HG03457 (cell line): ENCODE results near the gene INSIG1.
A peak's percentile ranks its signal among the peaks of the same experiment; 100 is the strongest.

Experiments
- ATAC-seq: cut with Tn5 transposase; IDR thresholded peaks from one replicate; pipeline ENCODE4 v1.9.1; 2021; ENCODE audit warnings: moderate number of reproducible peaks; ENCODE audit not compliant: unreplicated experiment

INSIG1 gene

DNA sequence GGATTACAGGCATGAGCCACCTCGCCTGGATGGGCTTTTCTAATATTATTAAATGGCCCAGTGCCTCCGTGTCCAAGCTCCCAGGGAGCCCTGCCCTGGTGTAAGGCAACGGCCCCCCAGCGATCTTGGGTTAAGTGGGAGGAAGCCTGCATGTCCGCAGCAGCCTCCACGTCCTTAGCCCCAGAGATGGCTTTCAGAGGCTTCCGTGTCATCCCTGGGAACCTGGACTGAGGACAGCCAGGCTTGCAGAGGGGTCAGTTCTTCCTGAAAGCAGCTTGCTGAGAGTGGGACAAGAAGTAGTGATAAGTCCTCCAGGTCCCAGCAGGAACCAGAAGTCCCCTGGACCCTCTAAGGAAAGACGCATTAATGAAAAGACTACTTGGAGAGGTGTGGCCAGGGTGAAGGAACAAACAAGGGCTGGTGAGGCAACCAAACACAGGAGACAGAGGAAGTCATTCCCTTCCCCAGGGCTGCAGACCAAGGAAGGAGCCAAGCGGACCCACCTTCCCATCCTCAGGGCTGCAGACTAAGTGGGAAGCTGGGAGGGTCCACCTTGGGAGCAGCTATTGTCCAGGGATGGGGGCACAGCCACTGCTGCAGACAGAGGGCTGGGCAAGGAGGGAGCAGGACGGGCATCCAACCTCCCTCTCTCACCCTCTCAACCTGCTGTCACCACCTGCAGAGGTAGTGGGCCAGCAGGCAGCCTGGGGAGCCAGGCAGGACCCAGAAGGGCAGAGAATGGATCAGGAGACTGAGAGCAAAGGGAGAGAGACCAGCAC, 13.0 kb upstream of the INSIG1 start:
- ATAC-seq, result no peak

DNA sequence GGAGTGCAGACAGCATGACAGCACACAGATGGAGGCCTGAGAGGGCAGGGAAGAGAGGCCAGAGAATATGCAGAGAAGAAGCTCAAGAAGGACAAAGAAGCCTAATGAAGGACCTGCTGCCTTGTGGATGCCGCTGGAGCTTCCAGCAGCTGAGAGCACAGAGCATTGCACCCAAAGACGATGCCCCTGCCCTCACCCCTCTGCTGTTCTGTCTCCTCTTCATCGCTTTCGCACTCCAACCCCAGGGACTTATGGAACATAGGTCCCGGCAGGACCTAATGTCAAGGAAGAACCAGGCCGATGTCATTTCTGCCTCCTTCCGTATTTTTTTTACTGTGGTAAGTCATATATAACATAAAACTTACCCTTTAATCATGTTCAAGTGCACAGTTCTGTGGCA, 12.3 kb upstream of the INSIG1 start:
- ATAC-seq, result no peak

DNA sequence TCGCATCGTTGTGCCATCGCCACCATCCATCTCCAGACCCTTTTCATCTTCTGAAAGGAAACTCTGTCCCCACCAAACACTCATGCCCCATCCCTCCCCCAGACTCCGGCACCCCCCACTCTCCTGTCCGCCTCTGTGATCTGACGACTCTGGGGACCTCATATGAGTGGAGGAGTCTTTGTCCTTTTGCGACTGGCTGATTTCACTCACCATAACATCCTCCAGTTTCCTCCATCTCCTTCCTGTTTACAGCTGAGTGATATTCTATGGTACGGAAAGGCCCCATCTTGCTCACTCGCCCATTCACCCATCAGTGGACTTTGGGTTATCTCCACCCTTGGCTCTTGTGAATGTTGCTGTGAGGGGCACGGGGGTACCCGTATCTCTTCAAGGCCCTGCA, 11.8 kb upstream of the INSIG1 start:
- no peak for ATAC-seq

DNA sequence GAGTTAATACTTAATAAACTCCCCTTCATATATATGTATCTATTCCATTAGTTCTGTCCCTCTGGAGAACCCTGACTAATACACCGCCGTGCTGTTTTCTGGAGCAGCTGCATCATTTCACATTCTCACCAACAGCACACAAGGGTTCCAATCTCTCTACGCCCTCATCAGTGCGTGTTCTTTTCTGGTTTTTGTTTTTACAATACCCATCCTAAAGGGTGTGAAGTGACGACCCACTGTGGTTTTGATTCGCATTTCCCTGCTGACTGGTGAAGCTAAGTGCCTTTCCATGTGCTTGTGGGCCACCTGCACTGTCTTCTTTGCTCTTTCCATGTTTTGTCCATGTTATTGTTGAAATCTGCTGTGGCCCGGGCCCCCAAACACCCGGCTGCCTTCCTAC, 11.0 kb upstream of the INSIG1 start:
- no peak for ATAC-seq

DNA sequence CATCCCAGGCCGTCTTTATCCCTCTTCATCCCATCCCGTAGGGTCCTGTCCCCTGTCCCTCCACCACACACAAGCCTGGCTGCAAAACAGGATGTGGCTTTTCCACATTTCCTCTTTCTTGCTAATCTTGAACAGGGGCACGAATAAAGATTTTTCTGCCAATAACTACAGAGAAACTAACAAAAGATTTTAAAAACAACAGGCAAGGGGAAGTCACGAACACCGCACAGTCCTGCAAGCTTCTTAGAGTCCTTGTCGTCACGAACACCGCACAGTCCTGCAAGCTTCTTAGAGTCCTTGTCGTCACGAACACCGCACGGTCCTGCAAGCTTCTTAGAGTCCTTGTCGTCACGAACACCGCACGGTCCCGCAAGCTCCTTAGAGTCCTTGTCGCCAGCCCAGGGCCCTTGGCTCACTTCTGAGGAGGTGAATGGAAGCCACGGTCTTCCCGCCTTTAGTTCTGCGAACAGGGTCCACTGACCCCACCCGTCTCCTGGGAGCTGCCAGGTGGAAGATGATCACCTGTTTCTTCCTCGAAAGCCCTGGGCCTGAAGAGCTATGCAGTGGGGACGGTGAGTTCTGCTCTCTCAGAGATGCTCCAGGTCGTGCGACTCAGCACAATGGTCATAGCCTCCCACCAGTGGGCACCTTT, 10.3 kb upstream of the INSIG1 start:
- ATAC-seq, result no peak

DNA sequence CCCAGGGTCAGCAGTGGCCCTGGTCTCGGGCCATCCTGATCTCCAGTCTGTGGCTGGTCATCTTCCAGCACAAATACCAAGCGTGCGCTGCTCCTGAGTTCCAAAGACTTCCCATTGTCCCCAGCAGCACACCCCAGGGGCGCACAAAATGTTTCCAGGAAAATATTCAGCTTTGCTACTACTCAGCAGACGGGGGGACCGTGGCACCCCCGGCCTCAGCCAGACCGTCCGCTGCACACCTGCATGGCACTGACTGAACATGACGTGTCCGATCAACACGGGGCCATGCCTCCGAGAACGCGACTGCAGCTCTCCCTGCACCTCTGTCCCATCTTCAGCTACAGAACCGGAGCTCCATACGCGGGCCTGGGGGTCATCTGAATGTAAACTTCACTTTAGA, 9.6 kb upstream of the INSIG1 start:
- no peak for ATAC-seq

DNA sequence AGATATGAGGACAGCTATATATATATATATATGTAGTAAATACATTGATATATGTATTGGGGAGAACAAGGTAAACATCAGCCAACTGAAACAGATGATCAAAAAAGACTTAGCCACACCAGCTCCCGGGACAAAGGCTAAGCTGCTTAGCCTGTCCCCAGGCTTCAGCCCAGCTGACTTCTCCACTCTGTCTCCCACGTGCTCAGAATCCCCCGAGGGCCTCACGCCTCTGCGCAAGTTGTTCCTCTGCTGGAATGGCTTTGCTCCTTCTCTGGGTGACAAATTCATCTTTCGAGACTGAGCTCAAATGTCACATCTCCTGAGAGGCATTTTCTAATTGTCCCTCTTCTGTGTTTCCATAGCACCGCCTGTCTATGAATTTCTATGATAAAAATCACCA, 8.6 kb upstream of the INSIG1 start:
- ATAC-seq, result no peak

DNA sequence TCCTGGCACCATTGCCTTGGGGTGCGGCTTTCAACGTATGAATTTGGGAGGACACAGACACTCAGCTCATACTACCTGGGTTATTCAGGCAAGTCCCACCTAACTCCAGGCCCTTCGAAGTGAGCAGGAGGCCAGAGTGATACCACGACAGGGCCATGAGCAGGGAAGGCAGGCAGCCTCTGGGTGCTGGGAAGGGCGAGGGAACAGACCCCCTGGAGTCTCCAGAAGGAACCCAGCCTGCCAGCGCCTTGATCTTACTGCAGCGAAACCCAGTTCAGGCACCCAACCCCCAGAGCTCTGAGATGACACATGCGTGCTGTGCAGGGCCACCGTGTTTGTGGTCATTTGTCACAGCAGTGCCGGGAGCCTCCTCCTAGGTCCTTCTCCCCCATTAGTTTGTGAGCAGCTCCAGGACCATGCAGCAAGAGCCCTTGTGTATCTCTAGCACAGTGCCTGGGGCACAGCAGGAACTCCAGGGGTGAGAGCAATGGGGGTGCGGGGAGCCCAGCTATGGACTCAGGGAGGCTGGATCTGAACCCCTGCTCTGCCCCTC, 7.7 kb upstream of the INSIG1 start:
- no peak for ATAC-seq

DNA sequence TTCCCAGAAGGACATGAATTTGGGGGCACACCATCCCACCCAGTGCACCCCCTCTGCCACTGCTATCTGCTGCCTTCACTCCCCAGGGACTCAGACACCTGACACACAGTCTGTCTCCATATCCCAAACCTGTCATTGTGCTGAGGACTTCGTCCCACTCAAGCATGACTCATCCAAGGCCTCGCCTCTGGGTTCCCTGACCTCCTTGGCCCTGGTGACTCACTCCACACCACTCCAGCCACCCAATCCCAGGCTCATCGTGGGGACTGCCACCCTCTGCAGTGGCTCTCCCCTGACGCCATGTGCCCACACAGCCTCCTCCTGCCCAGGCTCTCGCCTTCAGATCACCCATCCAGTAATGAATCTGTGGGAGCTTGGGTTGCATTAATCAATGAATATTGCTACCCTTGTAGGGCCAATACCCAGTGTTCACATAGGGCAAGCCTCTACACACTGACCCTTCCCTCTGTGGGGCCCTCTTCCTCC, 6.6 kb upstream of the INSIG1 start:
- ATAC-seq, result no peak

DNA sequence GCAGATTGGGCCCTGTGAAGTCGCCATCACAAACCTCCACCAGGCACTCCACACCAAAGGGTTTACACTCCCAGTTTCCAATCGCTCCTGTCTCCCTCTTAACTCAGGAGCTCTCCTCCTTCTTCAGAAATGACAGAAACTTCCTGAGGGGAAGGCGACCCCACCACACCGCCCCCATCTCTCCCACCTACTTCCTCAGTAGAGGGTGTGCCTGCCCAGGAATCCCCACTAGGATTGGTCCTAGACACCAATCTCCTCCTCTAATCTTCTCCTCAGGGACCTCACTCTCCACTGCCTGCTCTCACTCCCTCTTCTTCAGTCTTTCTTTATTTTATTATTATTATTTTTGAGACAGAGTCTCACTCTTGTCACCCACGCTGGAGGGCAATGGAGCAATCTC, 5.9 kb upstream of the INSIG1 start:
- ATAC-seq, result no peak

DNA sequence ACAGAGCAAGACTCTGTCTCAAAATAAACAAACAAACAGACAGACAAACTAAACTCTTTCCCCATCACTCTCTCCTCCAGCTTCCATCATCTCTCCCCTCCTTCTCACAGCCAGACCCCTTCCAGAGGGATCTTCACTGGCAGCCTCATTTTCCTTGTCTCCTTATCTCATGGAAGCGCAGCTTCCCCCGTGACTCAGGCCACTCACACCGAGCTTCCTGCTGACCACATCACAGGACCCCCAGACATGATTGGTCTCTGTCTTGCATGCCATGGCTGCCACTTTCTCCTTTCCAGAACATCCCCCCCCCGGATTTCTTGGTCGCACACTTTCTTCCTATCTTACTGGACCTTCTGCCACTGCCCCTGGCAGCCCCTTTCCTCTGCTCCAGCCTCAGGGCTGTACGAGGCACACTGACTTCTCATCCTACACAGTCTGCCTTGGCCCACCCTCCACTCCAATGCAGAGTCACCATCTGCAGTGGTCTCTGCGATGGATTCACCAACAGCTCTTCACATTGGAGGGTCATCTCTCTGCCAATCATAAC, 4.9 kb upstream of the INSIG1 start:
- no peak for ATAC-seq

DNA sequence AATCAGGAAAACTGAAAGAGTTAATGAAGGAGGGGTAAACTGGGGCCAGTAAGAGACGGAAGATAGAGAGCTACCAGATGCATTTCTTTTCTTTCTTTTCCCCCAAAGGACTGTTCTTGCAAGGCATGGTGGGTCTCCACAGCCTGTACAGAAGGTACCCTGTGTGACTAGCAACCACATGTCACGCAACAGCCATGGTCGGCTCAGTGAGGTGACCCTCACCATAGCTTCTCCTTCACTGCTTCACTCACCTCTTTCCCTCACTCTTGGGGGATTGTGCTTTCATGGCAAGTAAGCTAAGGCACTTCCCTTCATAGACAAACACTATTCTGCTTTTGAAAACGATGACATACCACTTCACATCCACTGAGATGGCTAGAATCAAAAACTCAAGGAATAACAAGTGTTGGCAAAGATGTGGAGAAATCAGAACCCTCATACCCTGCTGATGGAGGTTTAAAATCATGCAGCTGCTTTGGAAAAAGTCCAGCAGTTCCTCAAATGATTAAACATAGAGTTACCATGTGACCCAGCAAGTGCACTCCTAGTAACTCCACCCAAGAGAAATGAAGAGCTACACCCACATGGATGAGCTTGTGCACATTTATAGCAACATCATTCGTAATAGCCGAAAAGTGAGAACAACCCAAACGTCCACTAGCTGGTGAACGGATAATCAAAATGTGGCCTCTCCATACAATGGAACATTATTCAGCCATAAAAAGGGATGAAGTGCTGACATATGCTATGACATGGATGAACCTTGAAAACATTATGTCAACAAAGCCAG, 3.8 kb upstream of the INSIG1 start:
- no peak for ATAC-seq

DNA sequence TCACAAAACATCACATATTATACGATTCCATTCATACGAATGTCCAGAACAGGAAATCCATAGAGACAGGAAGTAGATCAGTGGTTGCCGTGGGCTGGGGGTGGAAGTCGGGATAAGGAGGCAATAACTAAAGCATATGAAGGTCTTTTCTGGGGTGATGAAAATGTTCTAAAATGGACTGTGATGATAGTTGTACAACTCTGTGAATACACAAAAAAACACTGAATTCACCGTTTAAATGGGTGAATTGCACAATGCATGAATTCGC, 3.2 kb upstream of the INSIG1 start:
- no peak for ATAC-seq

DNA sequence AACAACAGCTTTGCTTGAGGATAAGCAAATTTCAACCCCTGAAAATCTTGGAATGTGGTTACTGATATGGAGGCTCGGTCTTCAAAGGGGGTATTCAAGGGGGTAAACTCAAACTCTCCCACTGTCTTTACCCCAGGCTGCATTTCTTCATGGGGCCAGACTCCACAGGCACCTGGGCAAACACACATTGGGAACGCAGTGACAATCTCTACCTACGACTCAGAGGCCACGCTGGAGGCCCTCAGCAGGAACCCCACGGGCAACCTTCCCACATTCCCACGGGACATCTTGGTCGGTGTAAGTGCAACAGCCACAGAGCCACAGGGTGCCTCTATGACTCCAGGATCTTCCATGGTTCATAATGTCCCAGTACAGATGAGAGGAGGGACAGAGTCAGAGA, 2.2 kb upstream of the INSIG1 start:
- no peak for ATAC-seq

DNA sequence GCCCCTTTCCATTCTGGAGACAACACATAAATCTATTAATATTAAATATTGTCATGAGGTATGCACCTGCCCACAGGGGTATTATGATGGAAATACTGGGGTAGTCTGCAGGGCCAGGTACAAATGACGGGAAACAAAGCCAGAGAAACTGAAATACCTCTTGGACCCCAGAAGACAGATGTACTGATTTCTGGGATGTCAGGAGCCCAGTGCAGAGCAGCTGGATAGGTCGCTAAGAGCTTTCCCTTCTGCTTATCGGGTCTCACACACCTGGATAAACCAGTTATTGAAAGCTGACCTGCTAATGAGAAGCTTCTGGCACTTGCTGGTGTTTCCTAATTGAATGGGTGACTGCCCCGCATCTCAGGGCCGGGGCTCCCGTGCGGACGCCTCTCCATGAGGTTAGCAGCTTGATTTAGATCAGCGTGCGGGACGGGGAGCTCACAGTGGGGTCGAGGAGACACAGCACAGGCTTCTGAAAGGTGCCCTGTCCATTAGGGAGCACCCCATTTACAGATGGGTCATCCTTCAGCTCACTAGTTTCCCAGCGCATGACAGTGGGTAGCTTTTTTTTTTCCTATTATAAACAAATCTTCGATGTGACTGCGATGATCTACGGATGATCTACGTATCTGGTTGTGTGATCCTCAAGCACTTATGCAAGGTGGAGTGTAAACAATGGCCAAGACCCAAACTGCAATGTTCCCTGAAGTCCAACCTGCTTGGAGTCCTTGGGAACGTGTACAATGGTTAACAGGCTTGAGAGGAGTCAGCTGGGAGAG, 1.5 kb upstream of the INSIG1 start:
- no peak for ATAC-seq

DNA sequence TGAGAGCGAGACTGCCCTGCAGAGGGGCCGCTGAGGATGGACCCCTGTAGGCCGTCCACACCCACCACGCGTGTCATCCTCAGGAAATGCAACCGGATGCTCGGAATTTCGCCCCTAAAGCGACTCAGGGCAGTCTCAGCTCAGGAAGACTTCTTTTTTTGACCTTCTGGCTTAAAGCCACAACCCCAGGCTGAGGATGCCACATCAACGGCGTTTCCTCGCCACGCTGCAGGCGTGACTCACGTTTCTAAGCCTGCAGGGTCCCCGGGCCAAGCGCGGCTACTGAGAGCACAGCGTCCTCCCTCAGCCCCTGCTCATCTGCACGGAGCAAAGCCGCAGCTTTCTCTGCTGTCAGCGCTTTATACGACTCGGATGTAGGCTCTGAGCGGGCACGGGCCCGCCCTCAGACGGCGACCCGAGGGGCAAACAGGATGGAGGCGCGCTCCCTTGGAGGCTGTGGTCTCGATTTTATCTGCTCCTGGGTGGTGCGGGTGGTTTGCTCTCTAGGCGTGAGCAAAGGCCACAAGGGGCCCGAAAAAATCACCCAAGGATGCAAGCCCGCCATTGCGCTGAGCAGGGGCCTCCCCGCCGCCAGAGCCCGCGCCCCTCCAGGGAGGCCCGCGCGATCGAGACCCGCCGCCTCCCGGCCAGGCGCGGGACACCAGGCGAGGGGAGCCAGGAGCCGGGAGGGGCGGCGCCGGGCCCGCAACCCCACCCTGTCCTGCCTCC, 726 bp upstream of the INSIG1 start:
- ATAC-seq, result peak; percentile 23

DNA sequence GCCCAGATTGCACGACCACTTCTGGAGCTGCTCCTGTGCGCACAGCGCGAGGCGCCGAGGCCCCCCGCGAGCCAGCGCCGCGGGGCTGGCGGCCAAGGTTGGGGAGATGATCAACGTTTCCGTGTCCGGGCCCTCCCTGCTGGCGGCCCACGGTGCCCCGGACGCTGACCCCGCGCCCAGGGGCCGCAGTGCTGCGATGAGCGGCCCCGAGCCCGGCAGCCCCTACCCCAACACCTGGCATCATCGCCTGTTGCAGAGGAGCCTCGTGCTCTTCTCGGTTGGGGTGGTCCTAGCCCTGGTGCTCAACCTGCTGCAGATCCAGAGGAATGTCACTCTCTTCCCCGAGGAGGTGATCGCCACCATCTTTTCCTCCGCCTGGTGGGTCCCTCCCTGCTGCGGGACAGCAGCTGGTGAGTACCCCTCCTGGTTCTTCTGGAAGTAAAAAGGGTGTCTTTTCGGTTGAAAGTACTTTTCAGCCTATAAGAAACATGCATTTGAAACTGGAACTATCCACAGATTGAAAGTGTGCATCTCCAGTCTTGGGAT, 683 bp downstream of the INSIG1 start:
- peak; percentile 0 for ATAC-seq

DNA sequence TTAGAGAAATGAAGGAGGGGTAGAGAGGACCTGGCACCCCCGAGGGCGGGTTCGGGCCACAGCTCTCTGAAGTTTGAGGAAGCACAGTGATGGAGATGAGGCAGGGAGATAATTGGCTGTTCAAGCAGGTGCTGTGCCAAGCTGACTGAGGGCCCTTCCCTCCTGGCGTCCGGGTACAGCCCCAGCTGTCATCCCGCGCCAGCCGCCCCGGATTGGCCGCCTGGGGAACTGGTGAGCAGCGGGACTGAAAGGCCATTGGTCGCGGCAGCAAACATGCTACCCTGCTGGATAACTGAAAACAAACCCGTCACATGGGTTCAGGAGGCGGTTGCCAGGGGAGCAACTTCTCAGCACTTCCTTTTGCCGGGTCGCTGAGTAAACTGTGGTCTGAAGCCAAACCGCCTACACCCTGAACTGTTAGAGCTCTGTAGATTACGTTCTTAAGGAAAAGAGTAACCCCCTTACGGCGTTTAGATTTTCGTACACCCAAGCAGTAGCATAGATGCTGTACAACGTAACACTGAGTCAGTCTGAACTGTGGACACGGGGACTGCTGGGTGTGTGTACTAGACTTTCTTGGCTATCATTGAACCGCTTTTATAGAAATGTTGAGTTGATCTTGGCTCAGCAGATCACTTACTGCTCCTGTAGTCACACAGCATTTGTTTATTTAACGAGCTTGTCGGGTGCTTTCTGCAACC, 1.3 kb downstream of the INSIG1 start:
- ATAC-seq, result peak; percentile 70

DNA sequence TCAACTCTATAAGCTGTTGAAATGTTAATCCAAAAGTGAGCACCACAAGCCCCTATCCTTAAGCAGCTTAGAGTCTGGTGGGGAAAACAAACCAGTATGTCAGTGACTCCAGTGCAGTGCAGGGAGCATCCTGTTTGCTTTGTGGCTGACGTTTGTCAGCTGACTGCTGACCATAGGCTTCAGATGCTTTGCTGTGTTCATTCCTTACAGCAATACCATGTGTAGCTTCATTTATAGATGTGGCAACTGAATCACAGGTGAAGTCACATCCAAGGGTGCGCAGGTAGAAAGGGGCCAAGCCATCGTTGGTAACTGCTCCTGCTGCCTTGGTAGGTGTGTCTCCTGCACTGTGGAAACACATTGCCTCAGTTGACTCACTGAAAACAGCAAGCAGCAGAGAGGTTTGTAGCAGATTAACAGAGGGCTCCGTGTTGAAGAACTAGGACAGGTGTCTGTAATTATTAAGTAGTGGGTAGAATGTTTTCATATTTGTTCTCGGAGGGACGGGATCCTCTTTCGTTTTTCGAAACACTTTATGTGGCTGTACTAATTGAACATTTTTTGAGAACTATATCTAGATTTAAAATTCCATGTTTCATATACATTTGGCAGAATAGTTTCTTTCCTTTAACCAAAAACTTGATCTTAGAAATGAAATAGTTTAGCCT, 2.0 kb downstream of the INSIG1 start:
- no peak for ATAC-seq
